Gastrocnemius medialis (tissue), 4 donors: ENCODE measurements around the gene APOBEC3B. TPM values are rescaled to one million over a fixed set of nuclear protein-coding genes. Genes with fewer than 3 reads are reported as not detected.

Source experiments
- ATAC-seq, 2 donors: fragments of 150-250 bp; one replicate each; pipeline ENCODE4 v1.9.1; 2016
- DNase-seq, 2 donors: peaks; one replicate each; pipeline ENCODE4 v3.0.0-alpha.2; 2019
- H3K27ac ChIP-seq, 4 donors: fragments of 200-600 bp; sonication (generic); 1 replicate in 1 of 4; 2 replicates in 3 of 4; pipeline ENCODE4 v1.5.1; 2016 to 2018; ENCODE audit warnings: mild to moderate bottlenecking in 2 of 4, moderate library complexity in 1 of 4
- H3K27me3 ChIP-seq, 3 donors: fragments of 200-600 bp; sonication (generic) in 2 of 3; 1 replicate in 1 of 3; 2 replicates in 2 of 3; pipeline versions ENCODE4 v1.5.1 to v1.6.0; 2016 to 2019; ENCODE audit warnings: mild to moderate bottlenecking in 1 of 3, moderate library complexity in 1 of 3
- H3K36me3 ChIP-seq, 2 donors: fragments of 200-600 bp; sonication (generic) in 1 of 2; one replicate each; pipeline ENCODE4 v1.5.1; 2017 to 2018
- H3K4me1 ChIP-seq, 2 donors: fragments of 200-600 bp; sonication (generic) in 1 of 2; one replicate each; pipeline ENCODE4 v1.5.1; 2016 to 2017; ENCODE audit warnings: mild to moderate bottlenecking in 2 of 2
- H3K4me3 ChIP-seq, 4 donors: fragments of 200-600 bp; sonication (generic) in 3 of 4; 1 replicate in 1 of 4; 2 replicates in 3 of 4; pipeline ENCODE4 v1.5.1; 2016 to 2019; ENCODE audit warnings: mild to moderate bottlenecking in 2 of 4
- H3K9me3 ChIP-seq, 3 donors: fragments of 200-600 bp; sonication (generic) in 2 of 3; 1 replicate in 1 of 3; 2 replicates in 2 of 3; pipeline ENCODE4 v1.5.1; 2016 to 2019
- CTCF ChIP-seq, 5 experiments: fragments of 450-650 bp in 3 of 5; fragments of 200-600 bp in 2 of 5; sonication (generic) in 2 of 5; IDR thresholded peaks in 4 of 5; conservative IDR thresholded peaks in 1 of 5; 1 replicate in 4 of 5; 2 replicates in 1 of 5; pipeline ENCODE4 v1.5.1; 2016 to 2019; ENCODE audit warnings: antibody characterized with exemption in 5 of 5, mild to moderate bottlenecking in 3 of 5, moderate library complexity in 3 of 5
- POLR2A ChIP-seq, 2 donors: fragments of 450-650 bp; IDR thresholded peaks; one replicate each; pipeline ENCODE4 v1.6.1; 2017; ENCODE audit warnings: antibody characterized with exemption in 2 of 2, mild to moderate bottlenecking in 2 of 2, moderate library complexity in 2 of 2
- in situ Hi-C, 4 donors: fragments of 200-750 bp; cut with MboI; loops; one replicate each; pipeline versions ENCODE4 v1.15.0 to v1.8.0; 2017; ENCODE audit warnings: low sequenced_read_pairs in 4 of 4
- intact Hi-C: fragments of 100-400 bp; cut with DNase I; formaldehyde crosslinking; loops from one replicate; pipeline ENCODE4 v1.15.1; 2023; ENCODE audit warnings: low total_unique reads
- total RNA-seq, 4 donors: library from RNA; depleted of rRNA; stranded (reverse); fragments of >200 nt; gene quantifications; one replicate each; pipeline versions ENCODE4 v1.1.0 to v1.2.3, GENCODE V29; 2016

The APOBEC3B gene
- total RNA-seq, 4 donors from 2014 or later = 0.62 TPM; not detected in 3

- DNase-seq (no peak), ATAC-seq (no peak)
- Histone ChIP-seq H3K9me3 (no peaks in the 10 kb centered on the region), H3K4me1 (no peaks in the 10 kb centered on the region), H3K27ac (no peak overlapping the region), H3K4me3 (no peak overlapping the region), H3K36me3 (no peaks in the 10 kb centered on the region), H3K27me3 (peaks cover 0 to 13% (median 0%) of the 10 kb centered on the region in 3 donors)
- no peak for TF ChIP-seq POLR2A (IDR thresholded peaks at IDR 0.05)
- no peak for TF ChIP-seq CTCF (IDR thresholded peaks at IDR 0.05 in 4 of 5, conservative IDR thresholded peaks at IDR 0.05 in 1 of 5)
- intact Hi-C loops = no loop called here
- in situ Hi-C loops = no loop called here
These were observed 45.1 kb upstream of the APOBEC3B start for GRCh38 chr22:38937036-38937435.

- ATAC-seq (no peak), DNase-seq (no peak)
- no peaks in the 10 kb centered on the region for H3K9me3 ChIP-seq
- H3K36me3 ChIP-seq = no peaks in the 10 kb centered on the region
- intact Hi-C loops (no loop called here), in situ Hi-C loops (no loop called here)
- no peak overlapping the region for H3K27ac ChIP-seq
- no peak overlapping the region for H3K4me3 ChIP-seq
- H3K4me1 ChIP-seq = no peaks in the 10 kb centered on the region
- TF ChIP-seq POLR2A (IDR thresholded peaks at IDR 0.05) (no peak), CTCF (IDR thresholded peaks at IDR 0.05 in 4 of 5, conservative IDR thresholded peaks at IDR 0.05 in 1 of 5) (no peak)
- H3K27me3 ChIP-seq = peaks cover 2 to 18% (median 4%) of the 10 kb centered on the region in 3 donors
These were observed 44.6 kb upstream of the APOBEC3B start for GRCh38 chr22:38937541-38937940.

- Histone ChIP-seq H3K36me3 (no peaks in the 10 kb centered on the region), H3K4me3 (no peak overlapping the region), H3K9me3 (no peaks in the 10 kb centered on the region), H3K27me3 (peaks cover 9 to 23% (median 11%) of the 10 kb centered on the region in 3 donors), H3K27ac (no peak overlapping the region), H3K4me1 (no peaks in the 10 kb centered on the region)
- intact Hi-C loops (no loop called here), in situ Hi-C loops (no loop called here)
- ATAC-seq = no peak
- TF ChIP-seq CTCF (IDR thresholded peaks at IDR 0.05 in 4 of 5, conservative IDR thresholded peaks at IDR 0.05 in 1 of 5) (no peak), POLR2A (IDR thresholded peaks at IDR 0.05) (no peak)
- no peak for DNase-seq
These were observed 43.9 kb upstream of the APOBEC3B start for GRCh38 chr22:38938221-38938620.

GRCh38 chr22:38938925-38939324 lies 43.2 kb upstream of the APOBEC3B start:
- peaks cover 15 to 27% (median 17%) of the 10 kb centered on the region in 3 donors for H3K27me3 ChIP-seq
- DNase-seq = no peak
- in situ Hi-C loops (no loop called here), intact Hi-C loops (no loop called here)
- ATAC-seq = no peak
- H3K9me3 ChIP-seq = no peaks in the 10 kb centered on the region
- H3K4me3 ChIP-seq = no peak overlapping the region
- TF ChIP-seq POLR2A (IDR thresholded peaks at IDR 0.05) (no peak), CTCF (IDR thresholded peaks at IDR 0.05 in 4 of 5, conservative IDR thresholded peaks at IDR 0.05 in 1 of 5) (no peak)
- H3K27ac ChIP-seq = no peak overlapping the region
- H3K36me3 ChIP-seq = no peaks in the 10 kb centered on the region
- no peaks in the 10 kb centered on the region for H3K4me1 ChIP-seq

GRCh38 chr22:38940811-38941384 lies 41.2 kb upstream of the APOBEC3B start:
- no peak for DNase-seq
- TF ChIP-seq CTCF (IDR thresholded peaks at IDR 0.05 in 4 of 5, conservative IDR thresholded peaks at IDR 0.05 in 1 of 5) = no peak
- no peak for TF ChIP-seq POLR2A (IDR thresholded peaks at IDR 0.05)
- no peaks in the 10 kb centered on the region for H3K4me1 ChIP-seq
- no peaks in the 10 kb centered on the region for H3K36me3 ChIP-seq
- no peak for ATAC-seq
- H3K27me3 ChIP-seq = peaks cover 29 to 40% (median 30%) of the 10 kb centered on the region in 3 donors
- intact Hi-C loops (no loop called here), in situ Hi-C loops (no loop called here)
- H3K9me3 ChIP-seq = no peaks in the 10 kb centered on the region
- H3K4me3 ChIP-seq = no peak overlapping the region
- H3K27ac ChIP-seq = no peak overlapping the region
